HPDE6-E6E7 (cell line): ENCODE results near the gene CLIP3.
"Not testable (repeated sequence)": the region's sequence is repeated elsewhere in the genome, so short reads cannot be mapped to it uniquely, and the experiment has no call there.

Experiments
- DNase-seq: peaks from one replicate; pipeline ENCODE4 v3.0.0; 2011; ENCODE audit warnings: missing footprints; ENCODE audit errors: extremely low spot score

CLIP3 gene

GRCh38 chr19:36047835-36048234, 15.2 kb upstream of the CLIP3 start:
- no peak for DNase-seq

GRCh38 chr19:36046443-36047050, 13.9 kb upstream of the CLIP3 start:
- DNase-seq, result no peak

- DNase-seq, result no peak
These were observed 11.3 kb upstream of the CLIP3 start for GRCh38 chr19:36043952-36044351.

- DNase-seq, result no peak
These were observed 9.2 kb upstream of the CLIP3 start for GRCh38 chr19:36041831-36042230.

GRCh38 chr19:36041092-36041491, 8.4 kb upstream of the CLIP3 start:
- not testable (repeated sequence) for DNase-seq

GRCh38 chr19:36040495-36040894, 7.8 kb upstream of the CLIP3 start:
- DNase-seq, result no peak

GRCh38 chr19:36031308-36031707, 1.4 kb downstream of the CLIP3 start:
- DNase-seq, result no peak

GRCh38 chr19:36030264-36031148, 2.2 kb downstream of the CLIP3 start:
- no peak for DNase-seq

- no peak for DNase-seq
These were observed 4.2 kb downstream of the CLIP3 start for GRCh38 chr19:36028313-36029041.

GRCh38 chr19:36027696-36028095, 5.0 kb downstream of the CLIP3 start:
- no peak for DNase-seq

- DNase-seq, result no peak
These were observed 6.4 kb downstream of the CLIP3 start for GRCh38 chr19:36026091-36026876.

GRCh38 chr19:36025541-36025940, 7.1 kb downstream of the CLIP3 start:
- DNase-seq, result no peak

GRCh38 chr19:36023432-36023831, 9.2 kb downstream of the CLIP3 start:
- DNase-seq, result no peak

GRCh38 chr19:36019061-36019670, 13.5 kb downstream of the CLIP3 start:
- DNase-seq, result no peak

GRCh38 chr19:36014012-36014924, 18.4 kb downstream of the CLIP3 start, which contains the start of gene ALKBH6:
ALKBH6 (minus strand) TSS chr19:36014213; CDS start chr19:36013397, 816 bp downstream.
- peak; percentile 99 for DNase-seq

GRCh38 chr19:36013280-36014011, 19.2 kb downstream of the CLIP3 start:
- DNase-seq, result no peak

GRCh38 chr19:36010402-36010801, 22.3 kb downstream of the CLIP3 start:
- no peak for DNase-seq

GRCh38 chr19:36009633-36010379, 22.9 kb downstream of the CLIP3 start:
- no peak for DNase-seq

GRCh38 chr19:36009220-36009619, 23.5 kb downstream of the CLIP3 start:
- DNase-seq, result peak; percentile 52
